GM12874 (cell line): Measurements from ENCODE around the gene SLC37A1.

Source experiments
- CTCF ChIP-seq: IDR thresholded peaks from 2 replicates; pipeline ENCODE4 v1.5.1; 2011; ENCODE audit warnings: low read depth, mild to moderate bottlenecking, control low read depth, low read length, moderate library complexity; ENCODE audit not compliant: insufficient read depth

SLC37A1 gene

GRCh38 chr21:42621819-42622177 lies 108.1 kb downstream of the SLC37A1 start:
- TF ChIP-seq CTCF, result no peak

- no peak for TF ChIP-seq CTCF
These were observed 108.6 kb downstream of the SLC37A1 start for GRCh38 chr21:42622284-42622683.

- no peak for TF ChIP-seq CTCF
These were observed 110.0 kb downstream of the SLC37A1 start for GRCh38 chr21:42623694-42624093.

- no peak for TF ChIP-seq CTCF
These were observed 110.6 kb downstream of the SLC37A1 start for GRCh38 chr21:42624095-42624790.

- TF ChIP-seq CTCF, result no peak
These were observed 111.3 kb downstream of the SLC37A1 start for GRCh38 chr21:42624936-42625335.

- TF ChIP-seq CTCF, result no peak
These were observed 112.5 kb downstream of the SLC37A1 start for GRCh38 chr21:42626171-42626570.

GRCh38 chr21:42627527-42628289 lies 114.1 kb downstream of the SLC37A1 start:
- TF ChIP-seq CTCF, result no peak
